GM12801 (cell line): Measurements from ENCODE around the gene PPIL4.

Experiments used
- TF ChIP-seq, protein P1 (sequence below): IDR thresholded peaks from one replicate; pipeline ENCODE4 v1.5.1; 2011; ENCODE audit warnings: control low read depth; ENCODE audit not compliant: insufficient read length; ENCODE audit errors: extremely low read depth

Gene PPIL4

GRCh38 chr6:149558029-149558428 lies 12.2 kb upstream of the PPIL4 start:
- TF ChIP-seq, protein P1, sequence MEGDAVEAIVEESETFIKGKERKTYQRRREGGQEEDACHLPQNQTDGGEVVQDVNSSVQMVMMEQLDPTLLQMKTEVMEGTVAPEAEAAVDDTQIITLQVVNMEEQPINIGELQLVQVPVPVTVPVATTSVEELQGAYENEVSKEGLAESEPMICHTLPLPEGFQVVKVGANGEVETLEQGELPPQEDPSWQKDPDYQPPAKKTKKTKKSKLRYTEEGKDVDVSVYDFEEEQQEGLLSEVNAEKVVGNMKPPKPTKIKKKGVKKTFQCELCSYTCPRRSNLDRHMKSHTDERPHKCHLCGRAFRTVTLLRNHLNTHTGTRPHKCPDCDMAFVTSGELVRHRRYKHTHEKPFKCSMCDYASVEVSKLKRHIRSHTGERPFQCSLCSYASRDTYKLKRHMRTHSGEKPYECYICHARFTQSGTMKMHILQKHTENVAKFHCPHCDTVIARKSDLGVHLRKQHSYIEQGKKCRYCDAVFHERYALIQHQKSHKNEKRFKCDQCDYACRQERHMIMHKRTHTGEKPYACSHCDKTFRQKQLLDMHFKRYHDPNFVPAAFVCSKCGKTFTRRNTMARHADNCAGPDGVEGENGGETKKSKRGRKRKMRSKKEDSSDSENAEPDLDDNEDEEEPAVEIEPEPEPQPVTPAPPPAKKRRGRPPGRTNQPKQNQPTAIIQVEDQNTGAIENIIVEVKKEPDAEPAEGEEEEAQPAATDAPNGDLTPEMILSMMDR = no peak

GRCh38 chr6:149551920-149552319 lies 6.1 kb upstream of the PPIL4 start:
- TF ChIP-seq, protein P1 = no peak

DNA sequence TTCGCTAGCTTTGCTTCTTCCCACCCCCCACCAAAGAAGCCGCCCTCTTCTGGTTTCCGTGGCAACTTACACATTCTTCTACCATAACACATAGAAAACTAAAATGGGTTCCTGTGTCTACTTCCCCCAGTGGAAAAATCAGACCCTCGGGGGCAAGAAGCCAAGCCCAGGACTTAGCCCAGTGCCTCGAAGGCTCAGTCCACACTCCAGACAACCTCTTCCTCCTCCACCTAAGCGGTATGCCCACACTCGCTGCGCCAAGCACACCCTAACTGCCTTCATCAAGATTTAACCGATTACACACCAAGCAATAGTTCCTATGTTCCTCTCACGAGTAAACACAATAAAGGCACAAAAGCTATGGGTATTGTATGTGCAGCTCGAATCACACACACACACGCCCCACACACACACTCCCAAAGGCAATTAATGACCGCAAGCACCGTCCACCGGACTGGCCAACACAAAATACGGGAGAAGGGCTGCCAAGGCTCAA lies 537 bp downstream of the PPIL4 start:
- TF ChIP-seq, protein P1 = no peak

DNA sequence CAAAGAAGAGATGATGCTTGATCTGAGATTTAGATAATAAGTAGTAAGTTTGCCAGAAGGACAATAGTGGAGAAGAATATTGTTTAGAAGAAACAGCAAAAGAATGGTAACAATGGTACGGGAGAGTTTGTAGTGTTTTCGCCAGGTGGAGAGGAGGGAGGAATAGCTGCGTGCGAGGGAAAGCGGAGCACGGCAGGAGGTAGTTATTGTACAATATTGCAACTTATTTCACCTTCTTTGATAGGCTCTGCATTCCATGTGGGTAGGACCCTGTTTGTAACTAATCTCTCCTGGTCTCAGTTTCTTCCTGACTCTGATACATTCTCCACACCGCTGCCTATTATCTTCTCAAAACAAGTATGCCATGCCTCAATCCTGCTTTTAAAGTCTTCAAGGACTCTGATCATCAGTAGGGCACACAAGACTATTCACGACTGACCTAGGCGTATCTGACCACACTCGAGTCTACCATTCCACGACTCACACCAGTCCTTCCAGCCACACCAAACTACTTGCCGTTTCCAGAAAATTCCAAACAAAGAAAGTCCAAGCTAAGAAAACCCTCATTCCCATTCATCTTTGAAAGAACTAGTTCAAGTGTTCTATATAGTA lies 1.1 kb downstream of the PPIL4 start:
- TF ChIP-seq, protein P1 = no peak

GRCh38 chr6:149541139-149541538 lies 4.7 kb downstream of the PPIL4 start:
- TF ChIP-seq, protein P1 = no peak

GRCh38 chr6:149534742-149535141 lies 11.1 kb downstream of the PPIL4 start:
- TF ChIP-seq, protein P1 = no peak

DNA sequence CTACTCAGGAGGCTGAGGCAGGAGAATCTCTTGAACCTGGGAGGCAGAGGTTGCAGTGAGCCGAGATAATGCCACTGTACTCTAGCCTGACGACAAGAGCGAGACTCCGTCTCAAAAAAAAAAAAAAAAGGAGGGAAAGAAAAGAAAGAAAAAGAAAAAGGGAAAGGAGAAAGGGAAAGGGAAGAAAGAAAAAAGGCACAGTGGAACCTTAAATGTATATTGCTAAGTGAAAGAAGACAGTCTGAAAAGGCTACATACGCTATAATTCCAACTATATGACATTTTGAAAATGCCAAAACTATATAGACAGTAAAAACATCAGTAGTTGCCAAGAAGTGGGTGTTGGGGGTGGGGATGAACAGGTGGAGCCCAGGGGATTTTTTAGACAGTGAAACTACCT lies 16.2 kb downstream of the PPIL4 start:
- TF ChIP-seq, protein P1 = no peak

DNA sequence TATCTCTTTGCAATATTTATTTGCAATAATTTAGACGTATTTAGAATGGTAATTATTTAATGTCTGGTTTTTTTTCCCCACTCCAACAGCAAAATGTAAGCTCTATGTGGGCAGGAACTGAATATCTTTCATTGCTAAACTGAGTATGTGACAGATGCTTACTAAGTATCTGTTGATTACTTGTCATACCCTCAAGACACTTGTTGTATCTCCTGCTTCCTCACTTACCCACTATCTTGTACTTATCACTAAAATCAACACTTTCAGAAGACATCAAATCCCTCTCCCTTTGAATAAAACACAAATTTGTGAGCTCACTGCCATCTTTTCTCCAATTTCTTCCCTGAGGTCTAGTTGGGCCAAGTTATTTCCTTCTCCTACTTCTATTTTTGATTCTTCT lies 30.3 kb downstream of the PPIL4 start:
- TF ChIP-seq, protein P1 = no peak
